Thyroid gland (tissue), 4 donors: Measurements from ENCODE around the gene RAC2.

Experiments
- CTCF ChIP-seq, 6 experiments: fragments of 200-600 bp in 3 of 6; fragments of 450-650 bp in 3 of 6; sonication (generic) in 3 of 6; IDR thresholded peaks; one replicate each; pipeline ENCODE4 v1.5.1; 2016 to 2019; ENCODE audit warnings: antibody characterized with exemption in 6 of 6, mild to moderate bottlenecking in 2 of 6, inconsistent platforms in 1 of 6, moderate library complexity in 1 of 6
- POLR2A ChIP-seq, 2 donors: fragments of 450-650 bp; IDR thresholded peaks; one replicate each; pipeline ENCODE4 v1.6.1; 2017; ENCODE audit warnings: antibody characterized with exemption in 2 of 2, mild to moderate bottlenecking in 2 of 2, moderate library complexity in 1 of 2

- TF ChIP-seq CTCF (IDR thresholded peaks at IDR 0.05) (no peak), POLR2A (IDR thresholded peaks at IDR 0.05) (no peak)
Measured at GRCh38 chr22:37197451-37198257, 46.4 kb downstream of the RAC2 start.
